ENCODE measurements around the gene XRCC5.
"Not testable (repeated sequence)": the region's sequence is repeated elsewhere in the genome, so short reads cannot be mapped to it uniquely, and the experiment has no call there.

The XRCC5 gene

DNA sequence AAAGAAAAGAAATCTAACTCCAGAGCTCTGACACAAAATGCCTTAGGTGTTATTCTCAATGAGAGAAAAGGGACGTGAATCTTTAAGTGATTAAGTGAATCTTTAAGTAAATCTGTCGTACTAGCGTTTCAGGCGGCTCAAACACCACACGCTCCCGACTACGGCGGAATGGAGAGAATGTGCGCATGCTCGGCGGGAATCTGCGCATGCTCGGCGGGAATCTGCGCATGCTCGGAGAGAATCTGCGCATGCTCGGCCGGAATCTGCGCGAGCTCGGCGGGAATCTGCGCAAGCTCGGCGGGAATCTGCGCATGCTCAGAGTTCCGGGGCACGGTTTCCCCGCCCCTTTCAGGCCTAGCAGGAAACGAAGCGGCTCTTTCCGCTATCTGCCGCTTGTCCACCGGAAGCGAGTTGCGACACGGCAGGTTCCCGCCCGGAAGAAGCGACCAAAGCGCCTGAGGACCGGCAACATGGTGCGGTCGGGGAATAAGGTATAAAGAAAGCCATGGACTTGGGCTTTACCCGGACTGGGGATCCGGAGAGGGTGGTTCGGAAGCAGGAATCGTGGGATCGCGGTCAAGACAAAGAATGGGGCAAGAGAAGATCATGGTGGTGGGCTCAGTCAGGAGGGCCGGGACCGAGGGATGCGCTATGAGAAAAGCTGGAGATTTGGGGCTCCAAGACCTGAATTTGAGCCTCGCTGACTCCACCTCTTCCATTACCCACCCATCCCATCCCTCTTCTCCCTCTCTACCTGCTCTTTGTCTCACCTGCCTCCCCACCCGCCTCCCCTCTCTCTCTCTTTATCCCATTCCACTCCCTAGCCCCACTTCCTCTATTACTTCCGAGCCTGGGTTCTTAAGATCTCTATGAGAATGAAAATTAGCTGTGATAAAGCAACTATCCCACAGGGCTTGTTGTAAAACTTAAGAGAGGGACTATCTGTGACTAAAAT is at the start of gene XRCC5:
XRCC5 (plus strand) TSS at position 382 of the 955 bp plus-strand sequence; CDS start at position 471, 89 bp downstream.
- DNase-seq, result peak; percentile 97

- no peak for DNase-seq
Observed at GRCh38 chr2:216064014-216064630, 45.0 kb upstream of the XRCC5 start.

- no peak for DNase-seq
Observed at GRCh38 chr2:216064665-216065064, 44.5 kb upstream of the XRCC5 start.

DNA sequence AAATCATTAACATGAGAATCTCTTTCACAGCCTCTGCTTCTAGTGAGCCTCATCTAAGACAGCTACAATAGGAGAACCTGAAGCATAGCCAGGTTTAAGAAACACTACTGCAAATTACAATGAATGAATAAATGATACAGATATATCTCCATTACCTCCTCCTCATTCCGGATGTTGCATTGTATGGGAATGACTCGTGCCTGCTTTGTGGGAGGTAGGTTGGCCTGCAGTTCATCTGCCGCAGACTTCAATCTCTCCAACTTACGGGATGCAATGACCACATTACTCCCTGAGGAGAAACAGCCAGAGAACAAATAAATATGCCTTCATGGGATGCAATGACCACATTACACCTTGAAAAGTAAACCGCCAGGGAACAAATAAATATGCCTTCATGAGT is 42.9 kb upstream of the XRCC5 start:
- no peak for DNase-seq

DNA sequence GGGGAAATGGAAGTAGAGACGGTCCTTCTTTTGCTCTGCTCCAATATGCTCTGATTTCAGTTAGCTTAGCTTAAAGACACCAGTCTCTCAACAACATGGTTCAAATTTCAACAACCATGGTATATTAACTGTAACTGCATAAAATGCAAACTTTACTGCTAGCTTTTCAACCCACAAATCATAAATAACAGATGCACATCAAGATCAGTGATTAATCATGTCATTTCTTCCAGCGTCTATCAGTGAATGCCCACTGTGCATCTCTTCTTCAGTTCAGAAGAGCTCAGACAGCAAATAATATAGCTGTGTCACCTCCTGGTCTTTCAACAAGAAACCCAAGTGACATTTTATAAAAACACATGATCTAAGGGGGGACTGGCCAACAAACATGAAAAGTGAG is 40.1 kb upstream of the XRCC5 start:
- no peak for DNase-seq

GRCh38 chr2:216070195-216070594 is 39.0 kb upstream of the XRCC5 start:
- DNase-seq, result no peak

DNA sequence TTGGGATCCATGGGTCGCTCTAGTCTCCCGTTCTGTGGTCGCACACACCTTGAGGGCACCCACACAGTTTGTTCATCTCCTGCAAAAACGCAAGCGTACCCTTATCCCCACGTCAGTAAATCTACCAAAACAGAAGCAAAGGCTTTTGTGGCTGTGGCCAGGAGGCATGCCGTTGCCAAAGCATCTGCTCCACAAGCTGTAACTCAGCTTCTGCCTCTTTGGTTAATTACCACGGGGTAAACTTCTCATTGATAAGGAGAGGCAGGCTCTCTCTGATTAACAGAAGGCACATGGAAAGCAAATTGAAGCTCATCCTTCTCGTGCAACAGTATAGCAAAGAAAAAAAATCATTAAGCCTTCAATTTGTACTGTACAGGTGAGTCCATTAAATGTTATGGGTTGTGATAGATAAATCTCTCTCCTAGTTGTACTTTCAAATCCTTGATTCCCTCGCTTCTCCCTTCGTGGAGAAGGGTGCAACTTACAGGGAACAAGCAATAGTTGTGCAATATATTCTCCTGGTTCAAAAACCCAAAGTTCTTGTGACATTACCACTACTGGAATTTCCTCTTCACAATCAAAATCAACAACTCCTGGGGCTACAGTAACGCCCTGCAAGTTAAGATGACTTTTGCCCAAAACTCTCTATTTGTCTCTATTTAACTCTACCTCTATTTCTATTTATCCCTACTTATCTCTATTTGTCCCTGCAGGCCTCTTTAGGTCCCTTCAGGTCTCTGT is 37.9 kb upstream of the XRCC5 start:
- no peak for DNase-seq

- no peak for DNase-seq
Observed at GRCh38 chr2:216072473-216072872, 36.7 kb upstream of the XRCC5 start.

DNA sequence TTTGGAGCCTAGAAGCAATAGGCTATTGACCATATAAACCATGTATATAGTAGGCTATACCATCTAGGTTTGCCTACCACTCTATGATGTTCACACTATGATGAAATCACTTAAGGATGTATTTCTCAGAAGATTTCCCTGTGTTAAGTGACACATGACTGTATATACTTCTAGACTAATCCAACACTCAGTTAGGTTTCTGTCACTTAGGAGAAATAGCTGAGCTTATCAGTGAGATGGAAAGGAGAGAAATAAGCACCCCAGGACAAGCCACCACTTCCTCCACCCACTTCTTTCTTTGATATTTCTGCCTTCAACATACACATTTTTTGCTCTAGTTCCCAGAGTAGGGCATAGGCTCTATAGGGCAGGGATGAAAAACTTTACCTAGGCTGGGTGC is 35.4 kb upstream of the XRCC5 start:
- DNase-seq, result no peak

DNA sequence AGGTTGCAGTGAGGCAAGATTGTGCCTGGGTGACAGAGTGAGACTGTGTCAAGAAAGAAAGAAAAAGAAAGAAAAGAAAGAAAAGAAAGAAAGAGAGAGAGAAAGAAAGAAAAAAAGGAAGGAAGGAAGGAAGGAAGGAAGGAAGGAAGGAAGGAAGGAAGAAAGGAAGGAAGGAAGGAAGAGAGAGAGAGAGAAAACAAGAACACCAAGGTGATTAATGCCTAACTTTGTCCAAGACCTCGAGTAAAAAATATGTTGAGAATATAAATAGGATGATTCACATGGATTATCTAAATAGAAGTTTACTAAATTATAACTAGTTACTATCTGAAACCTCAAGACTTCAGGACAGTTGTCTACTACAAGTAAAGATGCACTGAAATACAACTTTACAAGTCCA is 34.8 kb upstream of the XRCC5 start:
- DNase-seq, result no peak

- DNase-seq, result no peak
Observed at GRCh38 chr2:216074794-216075193, 34.4 kb upstream of the XRCC5 start.

GRCh38 chr2:216075510-216076485 is 33.4 kb upstream of the XRCC5 start:
- DNase-seq, result no peak

DNA sequence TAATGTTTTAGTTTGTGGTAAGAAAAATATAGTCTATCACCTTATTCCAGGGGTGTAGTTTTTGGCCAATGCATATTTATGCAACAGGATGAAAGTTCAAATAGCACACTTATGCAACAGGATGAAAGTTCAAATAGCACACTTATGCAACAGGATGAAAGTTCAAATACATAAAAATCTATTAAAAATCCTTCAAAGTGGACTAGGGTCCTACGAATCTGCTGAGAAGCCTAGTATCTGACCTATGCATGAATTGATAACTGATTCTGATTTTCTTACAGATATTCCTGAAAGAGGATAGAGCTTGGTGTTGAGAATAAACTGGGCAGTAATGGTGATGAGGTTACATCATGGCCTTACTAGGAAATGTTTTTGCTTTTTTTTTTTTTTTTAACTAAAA is 30.4 kb upstream of the XRCC5 start:
- no peak for DNase-seq

DNA sequence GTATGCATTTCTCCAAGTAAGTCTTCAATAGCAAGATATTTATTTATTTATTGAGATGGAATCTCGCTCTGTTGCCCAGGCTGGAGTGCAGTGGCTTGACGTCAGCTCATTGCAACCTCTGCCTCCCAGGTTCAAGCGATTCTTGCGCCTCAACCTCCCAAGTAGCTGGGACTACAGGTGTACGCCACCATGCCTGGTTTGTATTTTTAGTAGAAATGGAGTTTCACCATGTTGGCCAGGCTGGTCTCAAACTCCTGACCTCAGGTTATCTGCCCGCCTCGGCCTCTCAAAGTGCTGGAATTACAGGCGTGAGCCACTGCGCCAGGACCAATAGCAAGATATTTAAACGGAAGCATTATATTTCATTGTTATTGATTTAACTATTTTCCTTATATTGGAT is 29.1 kb upstream of the XRCC5 start:
- not testable (repeated sequence) for DNase-seq

DNA sequence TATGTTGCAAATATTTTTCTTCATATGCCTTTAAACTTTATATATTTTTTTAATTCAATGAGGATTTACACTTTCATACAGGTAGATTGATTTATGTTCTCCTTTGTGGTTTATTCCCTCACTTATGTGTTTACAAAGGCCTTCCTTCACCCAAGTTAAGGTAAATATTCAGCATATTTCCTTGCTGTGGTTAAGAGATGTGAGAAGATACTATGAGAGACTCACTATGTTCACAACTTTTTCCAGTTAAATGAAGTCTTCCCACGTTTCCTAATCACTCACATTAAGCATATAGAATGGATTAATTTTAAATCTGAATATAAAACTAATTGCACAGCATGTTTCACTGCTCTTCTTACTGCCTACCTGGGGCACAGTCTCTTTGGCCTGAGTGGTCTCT is 28.1 kb upstream of the XRCC5 start:
- DNase-seq, result no peak

- DNase-seq, result peak; percentile 71
Observed at GRCh38 chr2:216081487-216082116, 27.5 kb upstream of the XRCC5 start, which contains the start of the genes PECR and TMEM169. Gene PECR (minus strand): TSS chr2:216081809. CDS start chr2:216081741, 68 bp downstream. Gene TMEM169 (plus strand): TSS chr2:216081919. CDS start chr2:216095964, 14,045 bp downstream.

DNA sequence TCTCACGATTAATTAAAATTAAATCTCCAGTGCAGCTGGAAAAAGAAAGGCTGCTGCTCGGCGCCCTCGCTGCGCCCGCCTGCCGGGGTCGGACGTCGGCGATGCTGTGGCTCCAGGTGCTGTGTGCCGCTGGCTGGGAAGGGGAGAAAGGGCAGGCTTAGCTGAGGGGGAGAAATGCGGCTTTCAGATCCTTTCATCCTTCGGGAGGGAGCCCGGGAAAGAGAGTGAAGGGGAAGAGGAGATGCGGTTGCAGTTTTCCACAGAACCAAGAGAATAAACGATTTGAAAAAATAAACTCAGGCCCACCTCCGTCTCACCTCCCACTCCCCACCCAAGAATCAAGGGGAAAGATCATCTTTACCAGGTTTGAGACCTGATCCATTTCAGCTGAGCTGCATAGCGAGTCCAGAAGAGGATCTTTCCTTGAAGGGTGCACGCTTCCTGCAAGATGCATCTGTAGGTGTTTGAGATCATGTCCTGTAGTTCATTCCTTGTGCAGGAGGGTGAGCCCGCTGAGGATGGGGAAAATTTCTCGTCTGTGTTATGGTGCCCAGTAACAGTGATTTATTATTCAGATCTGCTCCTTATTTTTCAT is 26.9 kb upstream of the XRCC5 start:
- no peak for DNase-seq

GRCh38 chr2:216082805-216083204 is 26.3 kb upstream of the XRCC5 start:
- peak; percentile 26 for DNase-seq

DNA sequence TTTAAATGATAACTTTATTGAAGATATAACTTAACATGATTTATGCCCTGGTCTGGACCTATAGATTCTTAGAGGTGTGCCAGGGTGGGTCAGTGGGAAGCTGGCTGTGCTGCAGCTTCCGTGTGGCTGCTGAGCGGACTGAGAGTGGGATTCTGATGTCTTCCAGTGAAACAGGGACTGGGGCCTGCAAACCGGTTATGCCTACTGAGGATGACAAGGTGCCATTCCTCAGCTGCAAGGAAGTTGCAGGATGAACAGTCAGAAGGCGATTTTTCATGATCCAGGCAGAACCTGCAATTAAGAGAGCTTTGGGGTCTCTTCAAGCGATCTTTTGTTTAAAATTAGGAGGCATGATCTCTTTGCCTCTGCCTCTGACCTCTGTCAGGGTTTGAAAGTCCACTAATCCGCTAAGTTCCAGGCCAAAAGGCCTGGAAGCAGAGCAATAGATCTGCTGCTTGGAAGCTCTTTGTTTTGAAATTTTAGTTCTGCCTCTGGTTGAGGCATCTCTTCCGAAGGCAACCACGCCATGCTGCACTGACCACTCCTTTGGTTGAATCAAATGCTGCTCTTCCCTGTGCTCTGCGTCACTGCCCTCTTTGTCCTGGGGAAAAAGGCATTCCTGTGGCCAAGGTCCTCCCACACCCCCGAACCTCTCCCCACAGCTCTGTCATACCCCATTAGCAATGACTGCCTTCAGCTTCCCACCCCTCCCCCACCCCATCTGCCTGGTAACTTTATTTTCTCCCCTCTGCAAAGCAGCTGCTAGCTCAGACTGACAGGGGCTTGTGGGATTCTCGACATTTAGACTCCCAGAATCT is 25.5 kb upstream of the XRCC5 start:
- no peak for DNase-seq

GRCh38 chr2:216084547-216084946 is 24.6 kb upstream of the XRCC5 start:
- peak; percentile 26 for DNase-seq

All from CD4-positive, alpha-beta T cell treated with Interleukin-15 for 1 hour (primary cell).